K562 (cell line): ENCODE data around the gene TTN. TPM values are rescaled to one million over a fixed set of nuclear protein-coding genes. Genes with fewer than 3 reads are reported as not detected.
A peak's percentile ranks its signal among the peaks of the same experiment; 100 is the strongest.

Experiments used
- ETV5 ChIP-seq: sonication (generic); formaldehyde crosslinking; IDR thresholded peaks from 2 replicates; pipeline ENCODE4 v1.4.0; 2020; ENCODE audit warnings: low read depth, mild to moderate bottlenecking, missing genetic modification reagents
- NR1H2 ChIP-seq: sonication (generic); formaldehyde crosslinking; IDR thresholded peaks from 2 replicates; pipeline ENCODE4 v1.4.0; 2020; ENCODE audit warnings: mild to moderate bottlenecking, missing genetic modification reagents
- SMAD3 ChIP-seq: fragments of 450-650 bp; formaldehyde crosslinking; conservative IDR thresholded peaks from 2 replicates; pipeline ENCODE4 v1.4.0; 2020; ENCODE audit warnings: mild to moderate bottlenecking
- ZBTB1 ChIP-seq: sonication (generic); formaldehyde crosslinking; IDR thresholded peaks from 2 replicates; pipeline ENCODE4 v1.8.1; 2023; ENCODE audit warnings: missing genetic modification reagents, low read depth, mild to moderate bottlenecking, borderline replicate concordance
- polyA plus RNA-seq, 8 experiments: library from polyadenylated mRNA; depleted of rRNA in 4 of 8; stranded (reverse) in 5 of 8; unstranded in 3 of 8; fragments of >200 nt; fragmentation: Nextera tagmentation in 2 of 8; fragmentation: Illumina TruSeq in 1 of 8; extraction: Ambion mirVana in 2 of 8; extraction: Trizol in 1 of 8; gene quantifications; 2 replicates each; pipeline versions ENCODE4 v1.2.1 to v1.2.3, GENCODE V29; 2011 to 2014; ENCODE audit warnings: inconsistent platforms in 1 of 8, missing spikeins in 1 of 8
- total RNA-seq, 7 experiments: library from RNA; depleted of rRNA in 6 of 7; stranded (reverse); fragments of >200 nt in 6 of 7; fragmentation: Illumina TruSeq in 2 of 7; extraction: Trizol in 2 of 7; gene quantifications; 2 replicates each; pipeline versions ENCODE4 v1.2.1 to v1.2.3, GENCODE V29; 2011 to 2021; ENCODE audit warnings: low replicate concordance in 1 of 7
- TF ChIP-seq, protein P1 (sequence below), 2 experiments: fragments of 450-650 bp in 1 of 2; sonication (generic) in 1 of 2; formaldehyde crosslinking in 1 of 2; IDR thresholded peaks; 2 replicates each; pipeline versions ENCODE4 v1.7.1 to v1.9.0; 2016 to 2022; ENCODE audit warnings: inconsistent platforms in 1 of 2, mild to moderate bottlenecking in 1 of 2, missing genetic modification reagents in 1 of 2

The TTN gene
- total and polyA plus RNA-seq, 9 of the 15 experiments (the other 6 are each of a cell fraction or from before 2014, with no cell fraction given): under 0.01 to 0.20 (median 0.04) TPM; not detected in 1

DNA sequence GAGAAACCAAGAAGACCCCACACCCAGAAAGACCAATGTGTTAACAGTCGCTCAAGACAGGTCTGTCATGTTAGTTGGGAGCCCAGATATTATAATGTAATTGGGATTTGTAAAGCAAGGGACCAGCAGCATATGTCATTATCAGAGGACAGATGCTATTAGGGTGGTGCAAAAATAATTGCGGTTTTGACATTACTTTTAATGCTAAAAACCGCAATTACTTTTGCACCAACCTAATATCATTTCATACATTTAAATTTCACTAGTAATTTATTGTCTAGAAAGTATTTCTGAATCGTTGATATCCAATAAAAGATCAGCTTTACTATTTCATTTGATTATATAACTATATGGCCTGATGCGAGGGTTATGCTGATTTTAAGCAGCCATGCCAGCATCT is 131.2 kb downstream of the TTN start (continued):
- TF ChIP-seq, protein P1, sequence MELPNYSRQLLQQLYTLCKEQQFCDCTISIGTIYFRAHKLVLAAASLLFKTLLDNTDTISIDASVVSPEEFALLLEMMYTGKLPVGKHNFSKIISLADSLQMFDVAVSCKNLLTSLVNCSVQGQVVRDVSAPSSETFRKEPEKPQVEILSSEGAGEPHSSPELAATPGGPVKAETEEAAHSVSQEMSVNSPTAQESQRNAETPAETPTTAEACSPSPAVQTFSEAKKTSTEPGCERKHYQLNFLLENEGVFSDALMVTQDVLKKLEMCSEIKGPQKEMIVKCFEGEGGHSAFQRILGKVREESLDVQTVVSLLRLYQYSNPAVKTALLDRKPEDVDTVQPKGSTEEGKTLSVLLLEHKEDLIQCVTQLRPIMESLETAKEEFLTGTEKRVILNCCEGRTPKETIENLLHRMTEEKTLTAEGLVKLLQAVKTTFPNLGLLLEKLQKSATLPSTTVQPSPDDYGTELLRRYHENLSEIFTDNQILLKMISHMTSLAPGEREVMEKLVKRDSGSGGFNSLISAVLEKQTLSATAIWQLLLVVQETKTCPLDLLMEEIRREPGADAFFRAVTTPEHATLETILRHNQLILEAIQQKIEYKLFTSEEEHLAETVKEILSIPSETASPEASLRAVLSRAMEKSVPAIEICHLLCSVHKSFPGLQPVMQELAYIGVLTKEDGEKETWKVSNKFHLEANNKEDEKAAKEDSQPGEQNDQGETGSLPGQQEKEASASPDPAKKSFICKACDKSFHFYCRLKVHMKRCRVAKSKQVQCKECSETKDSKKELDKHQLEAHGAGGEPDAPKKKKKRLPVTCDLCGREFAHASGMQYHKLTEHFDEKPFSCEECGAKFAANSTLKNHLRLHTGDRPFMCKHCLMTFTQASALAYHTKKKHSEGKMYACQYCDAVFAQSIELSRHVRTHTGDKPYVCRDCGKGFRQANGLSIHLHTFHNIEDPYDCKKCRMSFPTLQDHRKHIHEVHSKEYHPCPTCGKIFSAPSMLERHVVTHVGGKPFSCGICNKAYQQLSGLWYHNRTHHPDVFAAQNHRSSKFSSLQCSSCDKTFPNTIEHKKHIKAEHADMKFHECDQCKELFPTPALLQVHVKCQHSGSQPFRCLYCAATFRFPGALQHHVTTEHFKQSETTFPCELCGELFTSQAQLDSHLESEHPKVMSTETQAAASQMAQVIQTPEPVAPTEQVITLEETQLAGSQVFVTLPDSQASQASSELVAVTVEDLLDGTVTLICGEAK (IDR thresholded peaks at IDR 0.05): peak; percentile 78
- TF ChIP-seq, protein P1 (CRISPR knock-in tag; IDR thresholded peaks at IDR 0.05): no peak
- TF ChIP-seq NR1H2 (CRISPR knock-in tag): no peak
- no peak for TF ChIP-seq ZBTB1
- TF ChIP-seq SMAD3: no peak
- TF ChIP-seq ETV5 (CRISPR knock-in tag): no peak
